Astrocyte (in vitro differentiated cells and primary cell): ENCODE results near the gene SENP8.

Experiments
- EZH2 ChIP-seq: IDR thresholded peaks from 2 replicates; pipeline ENCODE4 v1.6.1; 2012; ENCODE audit warnings: mild to moderate bottlenecking, low read length, inconsistent platforms; ENCODE audit not compliant: insufficient read depth
- TF ChIP-seq, protein P1 (sequence below): IDR thresholded peaks from 2 replicates; pipeline ENCODE4 v1.5.1; 2011; ENCODE audit warnings: low read depth, mild to moderate bottlenecking, inconsistent platforms, low read length, moderate library complexity; ENCODE audit not compliant: insufficient read depth

DNA sequence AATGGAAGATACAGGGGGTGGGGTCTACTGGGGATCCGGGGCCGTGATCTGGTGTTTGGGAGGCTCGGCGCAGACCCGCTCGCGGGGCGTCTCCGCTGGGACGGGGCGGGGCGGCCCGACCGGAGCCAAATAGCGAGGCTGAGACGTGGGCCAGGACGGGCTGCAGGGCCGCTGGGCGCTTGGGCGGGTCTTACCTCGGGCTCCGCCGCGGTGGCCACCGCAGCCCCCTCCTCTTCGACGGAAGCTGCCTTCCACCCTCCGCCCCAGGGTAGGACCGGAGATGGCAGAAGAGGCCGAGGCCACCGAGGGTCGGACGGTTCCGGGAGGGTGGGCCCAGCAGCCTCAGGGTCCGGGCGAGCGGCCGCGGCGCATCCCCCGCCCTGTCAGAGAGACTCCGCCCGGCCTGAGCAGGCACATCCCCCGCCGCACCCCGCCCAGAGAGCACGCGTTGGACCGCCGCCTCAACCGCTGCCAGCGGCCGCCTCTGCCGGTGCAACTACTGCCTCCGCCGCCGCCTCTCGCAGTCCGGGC lies 652 bp upstream of the SENP8 start:
- TF ChIP-seq, protein P1, sequence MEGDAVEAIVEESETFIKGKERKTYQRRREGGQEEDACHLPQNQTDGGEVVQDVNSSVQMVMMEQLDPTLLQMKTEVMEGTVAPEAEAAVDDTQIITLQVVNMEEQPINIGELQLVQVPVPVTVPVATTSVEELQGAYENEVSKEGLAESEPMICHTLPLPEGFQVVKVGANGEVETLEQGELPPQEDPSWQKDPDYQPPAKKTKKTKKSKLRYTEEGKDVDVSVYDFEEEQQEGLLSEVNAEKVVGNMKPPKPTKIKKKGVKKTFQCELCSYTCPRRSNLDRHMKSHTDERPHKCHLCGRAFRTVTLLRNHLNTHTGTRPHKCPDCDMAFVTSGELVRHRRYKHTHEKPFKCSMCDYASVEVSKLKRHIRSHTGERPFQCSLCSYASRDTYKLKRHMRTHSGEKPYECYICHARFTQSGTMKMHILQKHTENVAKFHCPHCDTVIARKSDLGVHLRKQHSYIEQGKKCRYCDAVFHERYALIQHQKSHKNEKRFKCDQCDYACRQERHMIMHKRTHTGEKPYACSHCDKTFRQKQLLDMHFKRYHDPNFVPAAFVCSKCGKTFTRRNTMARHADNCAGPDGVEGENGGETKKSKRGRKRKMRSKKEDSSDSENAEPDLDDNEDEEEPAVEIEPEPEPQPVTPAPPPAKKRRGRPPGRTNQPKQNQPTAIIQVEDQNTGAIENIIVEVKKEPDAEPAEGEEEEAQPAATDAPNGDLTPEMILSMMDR = no peak
- TF ChIP-seq EZH2 = no peak
